ENCODE data around the gene VIPR2. TPM values are rescaled to one million over a fixed set of nuclear protein-coding genes. Genes with fewer than 3 reads are reported as not detected.

Gene VIPR2
- total and polyA plus RNA-seq, 4 donors: 0.02 to 0.91 (median 0.73) TPM

- no peak overlapping the region for H3K4me3 ChIP-seq
- 53 to 62% methylated on average over 7 to 9 of the region's 9 CpGs for WGBS, 2 donors
- H3K27ac ChIP-seq (ENCODE audit: low read depth in 1 of 2, low read length in 1 of 2): no peak overlapping the region
- H3K9ac ChIP-seq (ENCODE audit: insufficient read depth in 1 of 2, low read length in 2 of 2): no peak overlapping the region
- DNase-seq (peak in 2 of 3 donors; percentile 64 to 72), ATAC-seq (ENCODE audit: insufficient read depth, low FRiP score) (no peak)
- no peaks in the 10 kb centered on the region for H3K36me3 ChIP-seq (ENCODE audit: control insufficient read depth in 4 of 4, insufficient read depth in 4 of 4, low read length in 4 of 4)
- TF ChIP-seq CTCF (IDR thresholded peaks at IDR 0.05; ENCODE audit: control extremely low read depth, extremely low read depth): no peak
- H3K9me3 ChIP-seq (ENCODE audit: control insufficient read depth in 4 of 4, insufficient read depth in 3 of 4, low read length in 3 of 4): no peaks in the 10 kb centered on the region
- H3K4me1 ChIP-seq (ENCODE audit: control insufficient read depth in 5 of 5, insufficient read depth in 5 of 5, low read length in 5 of 5): peaks cover 0 to 37% (median 4%) of the 10 kb centered on the region in 5 donors
- peaks cover 0 to 25% (median 16%) of the 10 kb centered on the region in 3 donors for H3K27me3 ChIP-seq (ENCODE audit: control insufficient read depth in 3 of 3, insufficient read depth in 3 of 3, low read length in 2 of 3)
These were observed 35.6 kb downstream of the VIPR2 start for GRCh38 chr7:159108941-159109652.

- no peak overlapping the region for H3K4me3 ChIP-seq
- peaks cover 0 to 32% (median 4%) of the 10 kb centered on the region in 5 donors for H3K4me1 ChIP-seq (ENCODE audit: control insufficient read depth in 5 of 5, insufficient read depth in 5 of 5, low read length in 5 of 5)
- peaks cover 0 to 19% (median 14%) of the 10 kb centered on the region in 3 donors for H3K27me3 ChIP-seq (ENCODE audit: control insufficient read depth in 3 of 3, insufficient read depth in 3 of 3, low read length in 2 of 3)
- H3K27ac ChIP-seq (ENCODE audit: low read depth in 1 of 2, low read length in 1 of 2): no peak overlapping the region
- no peaks in the 10 kb centered on the region for H3K9me3 ChIP-seq (ENCODE audit: control insufficient read depth in 4 of 4, insufficient read depth in 3 of 4, low read length in 3 of 4)
- TF ChIP-seq CTCF (IDR thresholded peaks at IDR 0.05; ENCODE audit: control extremely low read depth, extremely low read depth): no peak
- no peak for ATAC-seq (ENCODE audit: insufficient read depth, low FRiP score)
- DNase-seq: no peak
- no peak overlapping the region for H3K9ac ChIP-seq (ENCODE audit: insufficient read depth in 1 of 2, low read length in 2 of 2)
- H3K36me3 ChIP-seq (ENCODE audit: control insufficient read depth in 4 of 4, insufficient read depth in 4 of 4, low read length in 4 of 4): no peaks in the 10 kb centered on the region
- 71 to 77% methylated on average over 2 of the region's 2 CpGs for WGBS, 2 donors
These were observed 36.2 kb downstream of the VIPR2 start for GRCh38 chr7:159108491-159108890.

- H3K27me3 ChIP-seq (ENCODE audit: control insufficient read depth in 3 of 3, insufficient read depth in 3 of 3, low read length in 2 of 3): peaks cover 0 to 7% (median 5%) of the 10 kb centered on the region in 3 donors
- DNase-seq: peak; percentile 45 to 65 (median 48)
These were observed 37.3 kb downstream of the VIPR2 start for GRCh38 chr7:159107161-159107892.

More at GRCh38 chr7:159107161-159107892, 37.3 kb downstream of the VIPR2 start:
- no peaks in the 10 kb centered on the region for H3K36me3 ChIP-seq (ENCODE audit: control insufficient read depth in 4 of 4, insufficient read depth in 4 of 4, low read length in 4 of 4)
- no peak overlapping the region for H3K4me3 ChIP-seq
- TF ChIP-seq CTCF (IDR thresholded peaks at IDR 0.05; ENCODE audit: control extremely low read depth, extremely low read depth): no peak
- no peaks in the 10 kb centered on the region for H3K9me3 ChIP-seq (ENCODE audit: control insufficient read depth in 4 of 4, insufficient read depth in 3 of 4, low read length in 3 of 4)
- H3K27ac ChIP-seq (ENCODE audit: low read depth in 1 of 2, low read length in 1 of 2): no peak overlapping the region
- H3K4me1 ChIP-seq (ENCODE audit: control insufficient read depth in 5 of 5, insufficient read depth in 5 of 5, low read length in 5 of 5): peaks cover 0 to 27% (median 4%) of the 10 kb centered on the region in 5 donors
- ATAC-seq (ENCODE audit: insufficient read depth, low FRiP score): no peak
- WGBS, 2 donors: 74 to 82% methylated on average over 13 of the region's 13 CpGs
- H3K9ac ChIP-seq (ENCODE audit: insufficient read depth in 1 of 2, low read length in 2 of 2): no peak overlapping the region

Data from lung (tissue), 12 donors.